Fibroblast of villous mesenchyme (primary cell): ENCODE data around the gene MLLT3. TPM values are rescaled to one million over a fixed set of nuclear protein-coding genes. Genes with fewer than 3 reads are reported as not detected.

ENCODE experiments used
- DNase-seq: peaks from one replicate; pipeline ENCODE4 v3.0.0-alpha.2; 2010; ENCODE audit warnings: low read depth
- H3K4me3 ChIP-seq: 2 replicates; pipeline ENCODE4 v1.5.1; 2011; ENCODE audit warnings: low read depth, mild to moderate bottlenecking, low read length
- CTCF ChIP-seq: IDR thresholded peaks from 2 replicates; pipeline ENCODE4 v1.5.1; 2012; ENCODE audit warnings: low read depth, mild to moderate bottlenecking, low read length; ENCODE audit not compliant: insufficient read depth
- total RNA-seq: library from RNA; depleted of rRNA; stranded (reverse); fragments of >200 nt; gene quantifications from 2 replicates; pipeline ENCODE4 v1.2.3, GENCODE V29; 2012

The MLLT3 gene
- total RNA-seq, 1 donor, result 44.9 TPM

- H3K4me3 ChIP-seq, result no peak overlapping the region
- no peak for DNase-seq
- no peak for TF ChIP-seq CTCF
Observed at GRCh38 chr9:20529837-20530236, 92.5 kb downstream of the MLLT3 start.

GRCh38 chr9:20528253-20528652 is 94.0 kb downstream of the MLLT3 start:
- H3K4me3 ChIP-seq, result no peak overlapping the region
- no peak for TF ChIP-seq CTCF
- no peak for DNase-seq

- DNase-seq, result no peak
- TF ChIP-seq CTCF, result peak; percentile 28
- no peak overlapping the region for H3K4me3 ChIP-seq
Observed at GRCh38 chr9:20526500-20527319, 95.6 kb downstream of the MLLT3 start.

GRCh38 chr9:20524776-20525175 is 97.5 kb downstream of the MLLT3 start:
- peak; percentile 62 for TF ChIP-seq CTCF
- no peak for DNase-seq
- H3K4me3 ChIP-seq, result no peak overlapping the region

GRCh38 chr9:20518737-20519136 is 103.6 kb downstream of the MLLT3 start:
- no peak for TF ChIP-seq CTCF
- DNase-seq, result no peak
- no peak overlapping the region for H3K4me3 ChIP-seq

- no peak for TF ChIP-seq CTCF
- H3K4me3 ChIP-seq, result no peak overlapping the region
- DNase-seq, result no peak
Observed at GRCh38 chr9:20513126-20513913, 109.0 kb downstream of the MLLT3 start.
